Endothelial cell (in vitro differentiated cells): ENCODE measurements around the gene ZNF627. TPM values are rescaled to one million over a fixed set of nuclear protein-coding genes. Genes with fewer than 3 reads are reported as not detected.
"Not testable (repeated sequence)": the region's sequence is repeated elsewhere in the genome, so short reads cannot be mapped to it uniquely, and the experiment has no call there.

Experiments
- DNase-seq: peaks from one replicate; pipeline ENCODE4 v3.0.0; 2021; ENCODE audit warnings: low spot score
- H3K27ac Mint-ChIP-seq: one replicate; pipeline ENCODE4 v1.8.0; 2021; ENCODE audit warnings: mixed read lengths, inconsistent platforms; ENCODE audit not compliant: unreplicated experiment
- H3K27me3 Mint-ChIP-seq: one replicate; pipeline ENCODE4 v1.8.0; 2021; ENCODE audit warnings: mild to moderate bottlenecking, moderate library complexity, mixed read lengths, inconsistent platforms; ENCODE audit not compliant: unreplicated experiment
- H3K36me3 Mint-ChIP-seq: one replicate; pipeline ENCODE4 v1.8.0; 2021; ENCODE audit warnings: mild to moderate bottlenecking, low read depth, mixed read lengths, inconsistent platforms; ENCODE audit not compliant: unreplicated experiment
- H3K4me1 Mint-ChIP-seq: one replicate; pipeline ENCODE4 v1.8.0; 2021; ENCODE audit warnings: mild to moderate bottlenecking, mixed read lengths, inconsistent platforms; ENCODE audit not compliant: unreplicated experiment
- H3K4me3 Mint-ChIP-seq: one replicate; pipeline ENCODE4 v1.8.0; 2021; ENCODE audit warnings: mild to moderate bottlenecking, mixed read lengths, inconsistent platforms; ENCODE audit not compliant: unreplicated experiment
- H3K9me3 Mint-ChIP-seq: one replicate; pipeline ENCODE4 v1.8.0; 2021; ENCODE audit warnings: mixed read lengths, inconsistent platforms; ENCODE audit not compliant: unreplicated experiment
- total RNA-seq: library from RNA; stranded (reverse); fragmentation: NEBNext Ultra II Directional; extraction: Animal tissue kit (Norgen Biotek cat#: 25700); gene quantifications from one replicate; pipeline ENCODE4 v1.2.1, GENCODE V29; 2021; ENCODE audit not compliant: unreplicated experiment
- TF ChIP-seq, protein P1 (sequence below): fragments of 200-600 bp; sonication (generic); IDR thresholded peaks from one replicate; pipeline ENCODE4 v1.5.0; 2021; ENCODE audit warnings: antibody characterized with exemption; ENCODE audit not compliant: unreplicated experiment

Gene ZNF627
- total RNA-seq, 1 donor from 2014 or later: 21.9 TPM

DNA sequence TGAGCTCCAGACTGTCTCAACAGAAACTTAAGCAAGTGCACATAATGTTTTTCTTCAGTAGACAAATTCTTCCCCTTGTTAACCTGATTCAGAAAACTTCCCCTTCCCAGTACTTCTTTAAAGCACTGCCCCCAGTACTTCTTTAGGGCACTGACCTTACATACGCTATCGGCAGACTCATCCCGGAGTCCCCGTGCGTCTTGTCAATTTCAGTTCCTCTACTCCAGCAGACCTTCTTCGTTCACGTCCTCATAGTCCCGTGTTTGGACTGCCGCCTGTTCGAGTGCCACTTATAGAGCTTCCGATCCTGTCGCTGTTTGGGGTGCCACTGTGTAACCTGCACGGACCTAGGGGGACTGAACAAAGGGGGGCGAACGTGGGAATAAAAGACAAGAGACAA, 29.0 kb downstream of the ZNF627 start:
- peaks cover 3% of the 10 kb centered on the region for H3K27me3 Mint-ChIP-seq
- H3K4me3 Mint-ChIP-seq: no peak overlapping the region
- TF ChIP-seq, protein P1, sequence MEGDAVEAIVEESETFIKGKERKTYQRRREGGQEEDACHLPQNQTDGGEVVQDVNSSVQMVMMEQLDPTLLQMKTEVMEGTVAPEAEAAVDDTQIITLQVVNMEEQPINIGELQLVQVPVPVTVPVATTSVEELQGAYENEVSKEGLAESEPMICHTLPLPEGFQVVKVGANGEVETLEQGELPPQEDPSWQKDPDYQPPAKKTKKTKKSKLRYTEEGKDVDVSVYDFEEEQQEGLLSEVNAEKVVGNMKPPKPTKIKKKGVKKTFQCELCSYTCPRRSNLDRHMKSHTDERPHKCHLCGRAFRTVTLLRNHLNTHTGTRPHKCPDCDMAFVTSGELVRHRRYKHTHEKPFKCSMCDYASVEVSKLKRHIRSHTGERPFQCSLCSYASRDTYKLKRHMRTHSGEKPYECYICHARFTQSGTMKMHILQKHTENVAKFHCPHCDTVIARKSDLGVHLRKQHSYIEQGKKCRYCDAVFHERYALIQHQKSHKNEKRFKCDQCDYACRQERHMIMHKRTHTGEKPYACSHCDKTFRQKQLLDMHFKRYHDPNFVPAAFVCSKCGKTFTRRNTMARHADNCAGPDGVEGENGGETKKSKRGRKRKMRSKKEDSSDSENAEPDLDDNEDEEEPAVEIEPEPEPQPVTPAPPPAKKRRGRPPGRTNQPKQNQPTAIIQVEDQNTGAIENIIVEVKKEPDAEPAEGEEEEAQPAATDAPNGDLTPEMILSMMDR: no peak
- H3K9me3 Mint-ChIP-seq: peaks cover 6% of the 10 kb centered on the region
- peaks cover 7% of the 10 kb centered on the region for H3K36me3 Mint-ChIP-seq
- H3K27ac Mint-ChIP-seq: no peak overlapping the region
- DNase-seq: no peak
- peaks cover 6% of the 10 kb centered on the region for H3K4me1 Mint-ChIP-seq

DNA sequence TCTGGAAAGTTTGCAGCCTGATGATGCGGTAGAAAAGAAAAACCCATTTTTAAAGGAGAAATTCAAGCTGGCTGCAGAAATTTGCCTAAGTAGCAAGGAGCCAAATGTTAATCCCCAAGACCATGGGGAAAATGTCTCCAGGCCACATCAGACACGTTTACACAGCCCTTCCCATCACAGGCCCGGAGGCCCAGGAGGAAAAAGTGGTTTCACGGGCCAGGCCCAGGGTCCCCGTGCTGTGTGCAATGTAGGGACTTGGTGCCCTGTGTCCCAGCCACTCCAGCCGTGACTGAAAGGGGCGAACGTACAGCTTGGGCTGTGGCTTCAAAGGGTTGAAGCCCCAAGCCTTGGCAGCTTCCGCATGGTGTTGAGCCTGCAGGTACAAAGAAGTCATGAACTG, 35.9 kb downstream of the ZNF627 start:
- no peaks in the 10 kb centered on the region for H3K4me1 Mint-ChIP-seq
- TF ChIP-seq, protein P1: no peak
- H3K9me3 Mint-ChIP-seq: peaks cover 6% of the 10 kb centered on the region
- no peak overlapping the region for H3K27ac Mint-ChIP-seq
- H3K36me3 Mint-ChIP-seq: no peaks in the 10 kb centered on the region
- no peak overlapping the region for H3K4me3 Mint-ChIP-seq
- H3K27me3 Mint-ChIP-seq: peaks cover 3% of the 10 kb centered on the region
- DNase-seq: no peak

DNA sequence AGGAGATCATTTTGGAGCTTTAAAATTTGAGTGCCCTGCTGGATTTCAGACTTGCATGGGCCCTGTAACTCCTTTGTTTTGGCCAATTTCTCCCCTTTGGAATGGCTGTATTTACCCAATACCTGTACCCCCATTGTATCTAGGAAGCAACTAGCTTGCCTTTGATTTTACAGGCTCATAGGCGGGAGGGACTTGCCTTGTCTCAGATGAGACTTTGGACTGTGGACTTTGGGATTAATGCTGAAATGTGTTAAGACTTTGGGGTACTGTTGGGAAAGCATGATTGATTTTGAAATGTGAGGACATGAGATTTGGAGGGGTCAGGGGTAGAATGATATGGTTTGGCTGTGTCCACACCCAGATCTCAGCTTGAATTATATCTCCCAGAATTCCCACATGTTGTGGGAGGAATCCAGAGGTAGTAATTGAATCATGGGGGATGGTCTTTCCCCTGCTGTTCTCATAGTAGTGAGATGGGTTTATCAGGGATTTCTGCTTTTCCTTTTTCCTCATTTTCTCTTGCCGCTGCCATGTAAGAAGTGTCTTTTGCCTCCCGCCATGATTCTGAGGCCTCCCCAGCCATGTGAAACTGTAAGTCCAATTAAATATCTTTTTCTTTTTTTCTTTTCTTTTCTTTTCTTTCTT, 36.9 kb downstream of the ZNF627 start:
- not testable (repeated sequence) for H3K36me3 Mint-ChIP-seq, H3K27me3 Mint-ChIP-seq, H3K4me1 Mint-ChIP-seq

DNA sequence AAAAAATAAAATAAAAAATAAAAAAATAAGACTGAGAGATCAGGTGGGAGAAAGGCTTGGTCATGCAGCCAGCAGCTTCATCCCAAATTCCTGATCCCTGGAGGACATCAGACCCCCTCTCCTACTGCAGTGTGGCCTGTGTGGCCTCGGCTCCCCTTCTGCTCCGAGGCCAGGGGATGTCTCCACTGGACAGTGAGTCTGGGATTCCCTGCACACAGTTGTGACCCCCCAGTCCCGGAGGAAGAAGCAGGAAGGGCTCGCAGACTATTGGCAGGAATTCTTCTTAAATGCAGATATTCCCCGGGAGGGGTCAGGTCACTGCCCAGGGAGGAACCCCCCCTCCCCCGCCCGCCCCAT, 41.9 kb downstream of the ZNF627 start:
- H3K36me3 Mint-ChIP-seq: no peaks in the 10 kb centered on the region
- H3K4me1 Mint-ChIP-seq: no peaks in the 10 kb centered on the region
- TF ChIP-seq, protein P1: no peak
- H3K27me3 Mint-ChIP-seq: peaks cover 2% of the 10 kb centered on the region
- H3K4me3 Mint-ChIP-seq: peak overlapping the region; percentile 77
- no peaks in the 10 kb centered on the region for H3K9me3 Mint-ChIP-seq
- no peak for DNase-seq
- H3K27ac Mint-ChIP-seq: no peak overlapping the region

More for the DNA sequence above, 36.9 kb downstream of the ZNF627 start:
- H3K4me3 Mint-ChIP-seq: peak overlapping the region; percentile 33
- H3K27ac Mint-ChIP-seq, DNase-seq, H3K9me3 Mint-ChIP-seq: not testable (repeated sequence)

DNA sequence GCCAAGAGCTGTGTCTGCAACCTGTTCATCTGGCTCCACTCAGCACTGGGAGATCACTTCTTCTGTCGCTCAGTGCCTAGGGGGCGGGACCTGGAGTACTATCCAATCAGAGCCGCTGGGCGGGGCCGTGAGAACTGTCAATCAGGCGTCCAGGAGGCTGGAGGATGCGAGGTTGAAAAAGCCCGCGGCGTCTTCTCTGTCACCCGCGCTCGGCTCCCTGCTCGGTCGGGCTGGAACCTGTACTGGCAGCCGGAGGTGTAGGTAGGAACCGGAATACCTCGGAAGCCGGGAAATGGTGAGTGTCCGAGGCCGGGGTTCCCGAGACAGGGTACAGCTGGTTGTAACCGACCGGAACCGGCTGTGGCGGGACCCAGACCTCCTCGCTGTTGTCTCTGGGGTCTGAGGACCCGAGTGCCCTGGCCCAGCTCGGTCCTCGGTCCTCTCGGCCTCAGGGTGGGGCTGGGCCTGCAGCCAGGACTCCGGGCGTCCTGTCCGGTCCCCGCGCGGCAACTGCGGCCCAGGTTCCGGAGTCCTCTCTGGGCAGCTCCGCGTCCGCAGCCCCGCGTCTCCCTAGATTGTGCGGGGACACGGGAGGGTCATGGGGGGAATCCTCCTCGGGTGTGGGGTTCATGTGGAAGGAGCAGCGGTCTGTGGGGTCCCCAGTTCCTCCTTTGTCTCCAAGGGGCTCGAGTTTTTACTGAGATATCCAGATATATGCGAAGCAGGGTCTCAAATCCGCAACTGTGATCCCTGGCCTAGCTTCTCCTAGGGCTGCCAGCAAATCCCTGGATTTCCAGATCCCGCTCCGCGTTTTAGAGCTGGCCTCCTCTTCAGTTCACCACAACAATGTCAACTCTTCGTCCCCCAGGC, 42.6 kb downstream of the ZNF627 start:
- Mint-ChIP-seq H3K9me3 (no peaks in the 10 kb centered on the region), H3K4me1 (no peaks in the 10 kb centered on the region), H3K27me3 (peaks cover 2% of the 10 kb centered on the region), H3K27ac (peak overlapping the region; percentile 83), H3K36me3 (no peaks in the 10 kb centered on the region), H3K4me3 (peak overlapping the region; percentile 90)
- peak; percentile 96 for DNase-seq
- TF ChIP-seq, protein P1: no peak
